ENCODE results near the gene KCNQ2.

GRCh38 chr20:63461104-63461763 lies 11.2 kb downstream of the KCNQ2 start:
- TF ChIP-seq, protein P1, sequence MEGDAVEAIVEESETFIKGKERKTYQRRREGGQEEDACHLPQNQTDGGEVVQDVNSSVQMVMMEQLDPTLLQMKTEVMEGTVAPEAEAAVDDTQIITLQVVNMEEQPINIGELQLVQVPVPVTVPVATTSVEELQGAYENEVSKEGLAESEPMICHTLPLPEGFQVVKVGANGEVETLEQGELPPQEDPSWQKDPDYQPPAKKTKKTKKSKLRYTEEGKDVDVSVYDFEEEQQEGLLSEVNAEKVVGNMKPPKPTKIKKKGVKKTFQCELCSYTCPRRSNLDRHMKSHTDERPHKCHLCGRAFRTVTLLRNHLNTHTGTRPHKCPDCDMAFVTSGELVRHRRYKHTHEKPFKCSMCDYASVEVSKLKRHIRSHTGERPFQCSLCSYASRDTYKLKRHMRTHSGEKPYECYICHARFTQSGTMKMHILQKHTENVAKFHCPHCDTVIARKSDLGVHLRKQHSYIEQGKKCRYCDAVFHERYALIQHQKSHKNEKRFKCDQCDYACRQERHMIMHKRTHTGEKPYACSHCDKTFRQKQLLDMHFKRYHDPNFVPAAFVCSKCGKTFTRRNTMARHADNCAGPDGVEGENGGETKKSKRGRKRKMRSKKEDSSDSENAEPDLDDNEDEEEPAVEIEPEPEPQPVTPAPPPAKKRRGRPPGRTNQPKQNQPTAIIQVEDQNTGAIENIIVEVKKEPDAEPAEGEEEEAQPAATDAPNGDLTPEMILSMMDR (IDR thresholded peaks at IDR 0.05; ENCODE audit: insufficient read depth, low read depth, low read length): no peak
- no peak for TF ChIP-seq EZH2 (IDR thresholded peaks at IDR 0.05; ENCODE audit: insufficient read depth, low read length)
